Fibroblast of lung (primary cell): ENCODE results near the gene IGFBPL1. TPM values are rescaled to one million over a fixed set of nuclear protein-coding genes. Genes with fewer than 3 reads are reported as not detected.
A peak's percentile ranks its signal among the peaks of the same experiment; 100 is the strongest.

Experiments used
- DNase-seq, 2 donors: peaks; one replicate each; pipeline versions ENCODE4 v3.0.0 to v3.0.0-alpha.2; 2010; ENCODE audit warnings: low read depth in 2 of 2
- H2AFZ ChIP-seq: 2 replicates; pipeline ENCODE4 v1.5.1; 2012; ENCODE audit warnings: low read length, control low read depth, inconsistent platforms
- H3K27ac ChIP-seq: 2 replicates; pipeline ENCODE4 v1.5.1; 2011; ENCODE audit warnings: low read length, control low read depth; ENCODE audit not compliant: insufficient read depth
- H3K27me3 ChIP-seq: 2 replicates; pipeline ENCODE4 v1.5.1; 2011; ENCODE audit warnings: mild to moderate bottlenecking, low read length; ENCODE audit not compliant: control insufficient read depth, insufficient read depth
- H3K36me3 ChIP-seq: 2 replicates; pipeline ENCODE4 v1.5.1; 2011; ENCODE audit warnings: low read length; ENCODE audit not compliant: control insufficient read depth, insufficient read depth
- H3K4me1 ChIP-seq: 2 replicates; pipeline ENCODE4 v1.5.1; 2011; ENCODE audit warnings: low read length; ENCODE audit not compliant: control insufficient read depth, insufficient read depth; ENCODE audit errors: extremely low read depth
- H3K4me2 ChIP-seq: 2 replicates; pipeline ENCODE4 v1.5.1; 2011; ENCODE audit warnings: low read length, control low read depth; ENCODE audit not compliant: insufficient read depth; ENCODE audit errors: extremely low read depth
- H3K4me3 ChIP-seq, 4 experiments: fragments of 200-600 bp in 1 of 4; sonication (generic) in 1 of 4; replicated peaks in 1 of 4; 2 replicates each; pipeline ENCODE4 v1.5.1; 2011 to 2016; ENCODE audit warnings: low read length in 4 of 4, low read depth in 3 of 4, mild to moderate bottlenecking in 3 of 4, control low read depth in 2 of 4, inconsistent platforms in 1 of 4, mixed read lengths in 1 of 4; ENCODE audit not compliant: insufficient read depth in 1 of 4; ENCODE audit errors: control extremely low read depth in 1 of 4
- H3K79me2 ChIP-seq: 2 replicates; pipeline ENCODE4 v1.5.1; 2012; ENCODE audit warnings: mild to moderate bottlenecking, low read length, inconsistent platforms; ENCODE audit not compliant: control insufficient read depth, insufficient read depth
- H3K9ac ChIP-seq: 2 replicates; pipeline ENCODE4 v1.5.1; 2011; ENCODE audit warnings: mild to moderate bottlenecking, low read length, control low read depth; ENCODE audit not compliant: insufficient read depth
- H3K9me3 ChIP-seq: 2 replicates; pipeline ENCODE4 v1.5.1; 2012; ENCODE audit warnings: low read depth, low read length; ENCODE audit not compliant: control insufficient read depth, insufficient read depth
- H4K20me1 ChIP-seq: 2 replicates; pipeline ENCODE4 v1.5.1; 2011; ENCODE audit warnings: low read length; ENCODE audit not compliant: control insufficient read depth, insufficient read depth; ENCODE audit errors: extremely low read depth
- EZH2 ChIP-seq: IDR thresholded peaks from 2 replicates; pipeline ENCODE4 v1.5.1; 2012; ENCODE audit warnings: low read length, control low read depth, mild to moderate bottlenecking; ENCODE audit errors: missing control alignments
- polyA plus RNA-seq, 2 donors: library from polyadenylated mRNA; depleted of rRNA in 1 of 2; stranded (reverse) in 1 of 2; unstranded in 1 of 2; fragments of >200 nt; gene quantifications; 2 replicates each; pipeline ENCODE4 v1.2.1, GENCODE V29; 2011 to 2012; ENCODE audit warnings: missing spikeins in 1 of 2
- total RNA-seq: library from RNA; depleted of rRNA; stranded (reverse); fragments of >200 nt; gene quantifications from 2 replicates; pipeline ENCODE4 v1.2.1, GENCODE V29; 2014
- TF ChIP-seq, protein P1 (sequence below), 2 donors: IDR thresholded peaks in 1 of 2; conservative IDR thresholded peaks in 1 of 2; 1 replicate in 1 of 2; 2 replicates in 1 of 2; pipeline ENCODE4 v1.5.1; 2011 to 2012; ENCODE audit warnings: low read length in 2 of 2, control low read depth in 1 of 2, inconsistent platforms in 1 of 2, low read depth in 1 of 2, mild to moderate bottlenecking in 1 of 2

The IGFBPL1 gene
- total and polyA plus RNA-seq, 2 donors (not counting 1 experiment from before 2014, with no cell fraction given) = not detected

DNA sequence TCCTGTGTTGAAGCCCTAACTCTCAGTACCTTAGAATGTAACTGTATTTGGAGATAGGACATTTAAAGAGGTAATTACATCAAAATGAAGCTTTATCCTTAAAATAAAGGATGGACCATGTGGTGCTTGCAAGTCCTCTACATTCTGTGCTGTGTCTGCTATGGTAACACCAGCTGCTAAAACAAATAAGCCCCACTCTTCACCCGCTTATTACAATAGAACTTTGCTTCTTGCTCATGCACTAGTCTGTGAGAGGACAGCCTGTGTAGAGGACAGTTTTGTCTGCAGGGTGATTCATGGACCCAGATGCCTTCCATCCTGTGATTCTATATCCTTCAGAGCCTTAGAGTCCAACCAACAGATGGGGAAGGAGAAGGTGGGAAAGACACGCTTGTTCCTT is 12.5 kb upstream of the IGFBPL1 start:
- no peak overlapping the region for H2AFZ ChIP-seq

DNA sequence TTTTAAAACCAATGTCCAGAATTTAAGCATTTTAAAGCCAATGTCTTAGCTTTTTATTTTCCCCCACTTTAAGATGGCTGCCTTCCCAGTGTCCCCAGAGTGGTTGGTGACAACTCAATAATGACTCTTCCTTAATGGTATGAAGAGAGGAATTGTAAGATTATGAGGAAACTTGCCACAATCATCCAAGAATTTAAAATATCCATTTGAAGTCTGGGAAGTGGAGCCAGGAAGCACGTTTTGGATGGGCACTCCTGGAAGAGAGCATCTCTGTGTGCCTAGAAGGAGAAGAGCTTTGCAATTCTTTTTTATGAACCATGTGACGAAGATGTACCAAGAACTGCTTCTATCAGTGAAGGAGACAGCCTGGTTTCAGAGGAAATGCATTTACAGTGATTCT is 11.3 kb upstream of the IGFBPL1 start:
- H3K9ac ChIP-seq = no peak overlapping the region
- peak in 1 of 2 donors; percentile 20 for DNase-seq
- no peak overlapping the region for H2AFZ ChIP-seq
- TF ChIP-seq, protein P1, sequence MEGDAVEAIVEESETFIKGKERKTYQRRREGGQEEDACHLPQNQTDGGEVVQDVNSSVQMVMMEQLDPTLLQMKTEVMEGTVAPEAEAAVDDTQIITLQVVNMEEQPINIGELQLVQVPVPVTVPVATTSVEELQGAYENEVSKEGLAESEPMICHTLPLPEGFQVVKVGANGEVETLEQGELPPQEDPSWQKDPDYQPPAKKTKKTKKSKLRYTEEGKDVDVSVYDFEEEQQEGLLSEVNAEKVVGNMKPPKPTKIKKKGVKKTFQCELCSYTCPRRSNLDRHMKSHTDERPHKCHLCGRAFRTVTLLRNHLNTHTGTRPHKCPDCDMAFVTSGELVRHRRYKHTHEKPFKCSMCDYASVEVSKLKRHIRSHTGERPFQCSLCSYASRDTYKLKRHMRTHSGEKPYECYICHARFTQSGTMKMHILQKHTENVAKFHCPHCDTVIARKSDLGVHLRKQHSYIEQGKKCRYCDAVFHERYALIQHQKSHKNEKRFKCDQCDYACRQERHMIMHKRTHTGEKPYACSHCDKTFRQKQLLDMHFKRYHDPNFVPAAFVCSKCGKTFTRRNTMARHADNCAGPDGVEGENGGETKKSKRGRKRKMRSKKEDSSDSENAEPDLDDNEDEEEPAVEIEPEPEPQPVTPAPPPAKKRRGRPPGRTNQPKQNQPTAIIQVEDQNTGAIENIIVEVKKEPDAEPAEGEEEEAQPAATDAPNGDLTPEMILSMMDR (conservative IDR thresholded peaks at IDR 0.05 in 1 of 2, IDR thresholded peaks at IDR 0.05 in 1 of 2; ENCODE audit: low read depth in 1 of 2, low read length in 2 of 2) = no peak
- TF ChIP-seq EZH2 = no peak
- H3K36me3 ChIP-seq = no peaks in the 10 kb centered on the region
- no peaks in the 10 kb centered on the region for H3K9me3 ChIP-seq
- peaks cover 2% of the 10 kb centered on the region for H3K27me3 ChIP-seq
- no peaks in the 10 kb centered on the region for H3K79me2 ChIP-seq
- H3K4me1 ChIP-seq = no peaks in the 10 kb centered on the region
- no peak overlapping the region for H3K27ac ChIP-seq
- H3K4me3 ChIP-seq = no peak overlapping the region
- H3K4me2 ChIP-seq = no peak overlapping the region
- H4K20me1 ChIP-seq = no peaks in the 10 kb centered on the region

More for the DNA sequence above, 12.5 kb upstream of the IGFBPL1 start:
- Histone ChIP-seq H4K20me1 (no peaks in the 10 kb centered on the region), H3K27me3 (no peaks in the 10 kb centered on the region), H3K4me3 (no peak overlapping the region), H3K9ac (no peak overlapping the region), H3K79me2 (no peaks in the 10 kb centered on the region), H3K9me3 (no peaks in the 10 kb centered on the region), H3K4me2 (no peak overlapping the region), H3K4me1 (no peaks in the 10 kb centered on the region), H3K27ac (no peak overlapping the region), H3K36me3 (no peaks in the 10 kb centered on the region)
- no peak for DNase-seq
- TF ChIP-seq, protein P1 (conservative IDR thresholded peaks at IDR 0.05 in 1 of 2, IDR thresholded peaks at IDR 0.05 in 1 of 2; ENCODE audit: low read depth in 1 of 2, low read length in 2 of 2) = no peak
- TF ChIP-seq EZH2 = no peak

DNA sequence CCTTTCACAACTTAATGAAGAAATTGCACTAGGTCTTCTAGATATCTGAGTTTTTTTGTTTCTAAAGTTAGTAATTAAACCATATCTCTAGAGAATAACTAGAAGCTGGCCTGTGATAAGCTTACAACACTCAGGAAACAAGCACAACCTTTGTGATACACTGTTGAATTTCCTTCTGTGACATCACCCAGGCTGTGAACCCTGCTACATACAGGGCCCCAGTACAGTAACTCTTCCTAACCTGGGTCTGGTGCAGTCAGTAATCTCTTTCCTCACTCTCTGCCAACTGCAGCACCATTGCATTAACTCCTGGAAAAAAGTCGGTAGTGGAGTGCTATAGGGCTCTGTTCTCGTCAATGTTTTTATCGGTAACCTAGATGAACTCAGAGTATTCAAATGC is 10.6 kb upstream of the IGFBPL1 start:
- H3K4me3 ChIP-seq = no peak overlapping the region
- no peak overlapping the region for H2AFZ ChIP-seq
- no peak overlapping the region for H3K27ac ChIP-seq
- no peaks in the 10 kb centered on the region for H3K9me3 ChIP-seq
- no peaks in the 10 kb centered on the region for H3K79me2 ChIP-seq
- H3K36me3 ChIP-seq = no peaks in the 10 kb centered on the region
- no peaks in the 10 kb centered on the region for H3K4me1 ChIP-seq
- H3K27me3 ChIP-seq = peaks cover 2% of the 10 kb centered on the region
- no peak for TF ChIP-seq EZH2
- TF ChIP-seq, protein P1 (conservative IDR thresholded peaks at IDR 0.05 in 1 of 2, IDR thresholded peaks at IDR 0.05 in 1 of 2; ENCODE audit: low read depth in 1 of 2, low read length in 2 of 2) = no peak
- DNase-seq = no peak
- H4K20me1 ChIP-seq = no peaks in the 10 kb centered on the region
- H3K4me2 ChIP-seq = no peak overlapping the region
- no peak overlapping the region for H3K9ac ChIP-seq
